ENCODE measurements around the gene EMC9. TPM values are rescaled to one million over a fixed set of nuclear protein-coding genes. Genes with fewer than 3 reads are reported as not detected.

EMC9 gene
- total and polyA plus RNA-seq, 4 donors = 8.6 to 17.8 (median 13.4) TPM

DNA sequence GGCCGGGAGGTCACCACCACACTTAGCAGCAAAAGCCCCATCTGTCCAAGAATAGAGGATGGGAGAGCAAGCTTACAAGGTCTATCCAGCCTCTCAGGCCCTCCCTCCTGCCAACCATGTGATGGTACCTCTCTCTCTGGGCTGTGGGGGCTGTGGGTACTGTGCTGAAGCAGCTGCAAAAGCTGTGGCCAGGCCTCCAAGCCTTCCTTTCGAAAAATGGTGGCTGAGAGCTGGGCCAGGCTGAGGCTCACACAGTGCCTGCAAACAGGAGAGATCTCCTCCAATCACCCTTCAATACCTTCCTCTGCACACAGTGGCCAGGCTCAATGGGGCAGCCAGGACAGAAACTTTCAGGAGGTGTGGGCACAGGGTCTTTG is 46.1 kb upstream of the EMC9 start:
- H3K9me3 ChIP-seq (ENCODE audit: control insufficient read depth in 4 of 4, low read length in 3 of 4) = no peaks in the 10 kb centered on the region
- peaks cover 10 to 49% (median 19%) of the 10 kb centered on the region in 4 donors for H3K36me3 ChIP-seq (ENCODE audit: control insufficient read depth in 4 of 4, insufficient read depth in 3 of 4, low read depth in 1 of 4, low read length in 3 of 4)
- peaks cover 5 to 19% (median 10%) of the 10 kb centered on the region in 4 donors for H3K4me1 ChIP-seq (ENCODE audit: control insufficient read depth in 4 of 4, insufficient read depth in 4 of 4, low read length in 3 of 4)
- peak overlapping the region in 1 of 3 donors; percentile 85 for H3K4me3 ChIP-seq (ENCODE audit: low read depth in 1 of 3, low read length in 3 of 3)
- H3K27me3 ChIP-seq (ENCODE audit: control insufficient read depth in 4 of 4, insufficient read depth in 4 of 4, low read length in 3 of 4) = no peaks in the 10 kb centered on the region
- H3K9ac ChIP-seq (ENCODE audit: low read depth in 1 of 2, low read length in 2 of 2) = no peak overlapping the region
- no peak for TF ChIP-seq NR2F2 (IDR thresholded peaks at IDR 0.05)
- TF ChIP-seq, protein P1, sequence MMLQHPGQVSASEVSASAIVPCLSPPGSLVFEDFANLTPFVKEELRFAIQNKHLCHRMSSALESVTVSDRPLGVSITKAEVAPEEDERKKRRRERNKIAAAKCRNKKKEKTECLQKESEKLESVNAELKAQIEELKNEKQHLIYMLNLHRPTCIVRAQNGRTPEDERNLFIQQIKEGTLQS (IDR thresholded peaks at IDR 0.05) = no peak
- no peak for TF ChIP-seq EGR1 (IDR thresholded peaks at IDR 0.05; ENCODE audit: low read depth in 2 of 2)
- TF ChIP-seq SP1 (IDR thresholded peaks at IDR 0.05) = no peak
- TF ChIP-seq, protein P2, sequence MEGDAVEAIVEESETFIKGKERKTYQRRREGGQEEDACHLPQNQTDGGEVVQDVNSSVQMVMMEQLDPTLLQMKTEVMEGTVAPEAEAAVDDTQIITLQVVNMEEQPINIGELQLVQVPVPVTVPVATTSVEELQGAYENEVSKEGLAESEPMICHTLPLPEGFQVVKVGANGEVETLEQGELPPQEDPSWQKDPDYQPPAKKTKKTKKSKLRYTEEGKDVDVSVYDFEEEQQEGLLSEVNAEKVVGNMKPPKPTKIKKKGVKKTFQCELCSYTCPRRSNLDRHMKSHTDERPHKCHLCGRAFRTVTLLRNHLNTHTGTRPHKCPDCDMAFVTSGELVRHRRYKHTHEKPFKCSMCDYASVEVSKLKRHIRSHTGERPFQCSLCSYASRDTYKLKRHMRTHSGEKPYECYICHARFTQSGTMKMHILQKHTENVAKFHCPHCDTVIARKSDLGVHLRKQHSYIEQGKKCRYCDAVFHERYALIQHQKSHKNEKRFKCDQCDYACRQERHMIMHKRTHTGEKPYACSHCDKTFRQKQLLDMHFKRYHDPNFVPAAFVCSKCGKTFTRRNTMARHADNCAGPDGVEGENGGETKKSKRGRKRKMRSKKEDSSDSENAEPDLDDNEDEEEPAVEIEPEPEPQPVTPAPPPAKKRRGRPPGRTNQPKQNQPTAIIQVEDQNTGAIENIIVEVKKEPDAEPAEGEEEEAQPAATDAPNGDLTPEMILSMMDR (IDR thresholded peaks at IDR 0.05; ENCODE audit: low read depth, low read length, missing input control) = no peak
- no peak for TF ChIP-seq HNF4G (IDR thresholded peaks at IDR 0.05)
- no peak for TF ChIP-seq TAF1 (conservative IDR thresholded peaks at IDR 0.05)
- no peak for TF ChIP-seq GABPA (IDR thresholded peaks at IDR 0.05 in 1 of 2, conservative IDR thresholded peaks at IDR 0.05 in 1 of 2)
- TF ChIP-seq FOXA2 (IDR thresholded peaks at IDR 0.05) = no peak
- TF ChIP-seq, protein P3, sequence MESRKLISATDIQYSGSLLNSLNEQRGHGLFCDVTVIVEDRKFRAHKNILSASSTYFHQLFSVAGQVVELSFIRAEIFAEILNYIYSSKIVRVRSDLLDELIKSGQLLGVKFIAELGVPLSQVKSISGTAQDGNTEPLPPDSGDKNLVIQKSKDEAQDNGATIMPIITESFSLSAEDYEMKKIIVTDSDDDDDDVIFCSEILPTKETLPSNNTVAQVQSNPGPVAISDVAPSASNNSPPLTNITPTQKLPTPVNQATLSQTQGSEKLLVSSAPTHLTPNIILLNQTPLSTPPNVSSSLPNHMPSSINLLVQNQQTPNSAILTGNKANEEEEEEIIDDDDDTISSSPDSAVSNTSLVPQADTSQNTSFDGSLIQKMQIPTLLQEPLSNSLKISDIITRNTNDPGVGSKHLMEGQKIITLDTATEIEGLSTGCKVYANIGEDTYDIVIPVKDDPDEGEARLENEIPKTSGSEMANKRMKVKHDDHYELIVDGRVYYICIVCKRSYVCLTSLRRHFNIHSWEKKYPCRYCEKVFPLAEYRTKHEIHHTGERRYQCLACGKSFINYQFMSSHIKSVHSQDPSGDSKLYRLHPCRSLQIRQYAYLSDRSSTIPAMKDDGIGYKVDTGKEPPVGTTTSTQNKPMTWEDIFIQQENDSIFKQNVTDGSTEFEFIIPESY (IDR thresholded peaks at IDR 0.05) = no peak
- TF ChIP-seq RAD21 (IDR thresholded peaks at IDR 0.05) = no peak
- TF ChIP-seq, protein P4, sequence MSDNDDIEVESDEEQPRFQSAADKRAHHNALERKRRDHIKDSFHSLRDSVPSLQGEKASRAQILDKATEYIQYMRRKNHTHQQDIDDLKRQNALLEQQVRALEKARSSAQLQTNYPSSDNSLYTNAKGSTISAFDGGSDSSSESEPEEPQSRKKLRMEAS (IDR thresholded peaks at IDR 0.05) = no peak
- no peak for TF ChIP-seq RXRA (IDR thresholded peaks at IDR 0.05)
- no peak for TF ChIP-seq JUND (IDR thresholded peaks at IDR 0.05)
- H3K27ac ChIP-seq (ENCODE audit: low read depth in 1 of 2, low read length in 2 of 2) = no peak overlapping the region
- 87% methylated on average over 2 of the region's 2 CpGs for WGBS
- no peak for DNase-seq (ENCODE audit: low spot score)

DNA sequence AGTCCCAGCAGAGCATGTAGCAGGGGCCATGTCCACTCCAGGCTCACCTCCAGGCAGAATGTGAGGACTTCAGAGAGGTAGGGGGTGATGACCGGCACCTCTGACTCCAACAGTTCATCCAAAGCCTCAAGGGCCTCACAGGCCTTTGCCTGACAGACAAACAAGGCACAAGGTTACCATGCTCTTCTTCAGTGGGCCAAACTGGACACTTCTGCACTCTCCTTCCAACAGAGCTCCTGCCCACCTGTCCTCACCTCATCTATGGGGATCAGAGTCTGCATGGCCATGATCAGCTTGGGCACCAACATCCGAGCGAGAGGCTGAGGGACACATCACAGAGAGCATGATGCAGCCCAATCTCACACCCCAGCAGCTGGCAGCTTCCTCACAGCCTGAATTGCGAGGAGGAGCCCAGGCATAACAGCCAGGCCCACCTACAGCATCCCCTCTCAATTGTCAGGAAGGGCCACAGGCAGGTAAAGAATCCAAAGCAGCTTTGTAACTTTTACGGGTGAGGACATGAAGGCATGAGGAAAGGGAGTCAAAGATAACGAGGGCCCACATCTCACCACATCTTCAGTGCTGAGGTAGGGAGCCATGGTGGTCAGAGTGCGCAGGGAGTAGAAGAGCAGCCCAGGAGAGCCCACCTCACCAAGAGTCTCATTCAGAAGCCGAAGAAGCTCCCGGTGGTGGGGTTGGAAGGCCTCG is 45.6 kb upstream of the EMC9 start:
- H3K9me3 ChIP-seq (ENCODE audit: control insufficient read depth in 4 of 4, low read length in 3 of 4) = no peaks in the 10 kb centered on the region
- TF ChIP-seq FOXA2 (IDR thresholded peaks at IDR 0.05) (no peak), SP1 (IDR thresholded peaks at IDR 0.05) (no peak), EGR1 (IDR thresholded peaks at IDR 0.05; ENCODE audit: low read depth in 2 of 2) (no peak), JUND (IDR thresholded peaks at IDR 0.05) (no peak), GABPA (IDR thresholded peaks at IDR 0.05 in 1 of 2, conservative IDR thresholded peaks at IDR 0.05 in 1 of 2) (no peak), HNF4G (IDR thresholded peaks at IDR 0.05) (no peak), TAF1 (conservative IDR thresholded peaks at IDR 0.05) (no peak)
- TF ChIP-seq, protein P3 (IDR thresholded peaks at IDR 0.05) = no peak
- TF ChIP-seq, protein P4 (IDR thresholded peaks at IDR 0.05) = no peak
- TF ChIP-seq, protein P5, sequence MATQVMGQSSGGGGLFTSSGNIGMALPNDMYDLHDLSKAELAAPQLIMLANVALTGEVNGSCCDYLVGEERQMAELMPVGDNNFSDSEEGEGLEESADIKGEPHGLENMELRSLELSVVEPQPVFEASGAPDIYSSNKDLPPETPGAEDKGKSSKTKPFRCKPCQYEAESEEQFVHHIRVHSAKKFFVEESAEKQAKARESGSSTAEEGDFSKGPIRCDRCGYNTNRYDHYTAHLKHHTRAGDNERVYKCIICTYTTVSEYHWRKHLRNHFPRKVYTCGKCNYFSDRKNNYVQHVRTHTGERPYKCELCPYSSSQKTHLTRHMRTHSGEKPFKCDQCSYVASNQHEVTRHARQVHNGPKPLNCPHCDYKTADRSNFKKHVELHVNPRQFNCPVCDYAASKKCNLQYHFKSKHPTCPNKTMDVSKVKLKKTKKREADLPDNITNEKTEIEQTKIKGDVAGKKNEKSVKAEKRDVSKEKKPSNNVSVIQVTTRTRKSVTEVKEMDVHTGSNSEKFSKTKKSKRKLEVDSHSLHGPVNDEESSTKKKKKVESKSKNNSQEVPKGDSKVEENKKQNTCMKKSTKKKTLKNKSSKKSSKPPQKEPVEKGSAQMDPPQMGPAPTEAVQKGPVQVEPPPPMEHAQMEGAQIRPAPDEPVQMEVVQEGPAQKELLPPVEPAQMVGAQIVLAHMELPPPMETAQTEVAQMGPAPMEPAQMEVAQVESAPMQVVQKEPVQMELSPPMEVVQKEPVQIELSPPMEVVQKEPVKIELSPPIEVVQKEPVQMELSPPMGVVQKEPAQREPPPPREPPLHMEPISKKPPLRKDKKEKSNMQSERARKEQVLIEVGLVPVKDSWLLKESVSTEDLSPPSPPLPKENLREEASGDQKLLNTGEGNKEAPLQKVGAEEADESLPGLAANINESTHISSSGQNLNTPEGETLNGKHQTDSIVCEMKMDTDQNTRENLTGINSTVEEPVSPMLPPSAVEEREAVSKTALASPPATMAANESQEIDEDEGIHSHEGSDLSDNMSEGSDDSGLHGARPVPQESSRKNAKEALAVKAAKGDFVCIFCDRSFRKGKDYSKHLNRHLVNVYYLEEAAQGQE (IDR thresholded peaks at IDR 0.05) = no peak
- H3K9ac ChIP-seq (ENCODE audit: low read depth in 1 of 2, low read length in 2 of 2) = no peak overlapping the region
- DNase-seq (ENCODE audit: low spot score) = no peak
- 95% methylated on average over 10 of the region's 10 CpGs for WGBS
- no peak overlapping the region for H3K27ac ChIP-seq (ENCODE audit: low read depth in 1 of 2, low read length in 2 of 2)
- H3K4me3 ChIP-seq (ENCODE audit: low read depth in 1 of 3, low read length in 3 of 3) = no peak overlapping the region
- no peaks in the 10 kb centered on the region for H3K27me3 ChIP-seq (ENCODE audit: control insufficient read depth in 4 of 4, insufficient read depth in 4 of 4, low read length in 3 of 4)
- H3K4me1 ChIP-seq (ENCODE audit: control insufficient read depth in 4 of 4, insufficient read depth in 4 of 4, low read length in 3 of 4) = peaks cover 5 to 19% (median 10%) of the 10 kb centered on the region in 4 donors
- peaks cover 10 to 50% (median 19%) of the 10 kb centered on the region in 4 donors for H3K36me3 ChIP-seq (ENCODE audit: control insufficient read depth in 4 of 4, insufficient read depth in 3 of 4, low read depth in 1 of 4, low read length in 3 of 4)

All from liver (tissue), 9 donors.